NCI-H1694 treated with DMSO at 0.1 percent for 48 hours (cell line): ENCODE results near the gene SLMAP.

Source experiments
- DNase-seq: peaks from one replicate; lab custom pipeline; 2025; lab: John Stamatoyannopoulos, UW

Gene SLMAP

DNA sequence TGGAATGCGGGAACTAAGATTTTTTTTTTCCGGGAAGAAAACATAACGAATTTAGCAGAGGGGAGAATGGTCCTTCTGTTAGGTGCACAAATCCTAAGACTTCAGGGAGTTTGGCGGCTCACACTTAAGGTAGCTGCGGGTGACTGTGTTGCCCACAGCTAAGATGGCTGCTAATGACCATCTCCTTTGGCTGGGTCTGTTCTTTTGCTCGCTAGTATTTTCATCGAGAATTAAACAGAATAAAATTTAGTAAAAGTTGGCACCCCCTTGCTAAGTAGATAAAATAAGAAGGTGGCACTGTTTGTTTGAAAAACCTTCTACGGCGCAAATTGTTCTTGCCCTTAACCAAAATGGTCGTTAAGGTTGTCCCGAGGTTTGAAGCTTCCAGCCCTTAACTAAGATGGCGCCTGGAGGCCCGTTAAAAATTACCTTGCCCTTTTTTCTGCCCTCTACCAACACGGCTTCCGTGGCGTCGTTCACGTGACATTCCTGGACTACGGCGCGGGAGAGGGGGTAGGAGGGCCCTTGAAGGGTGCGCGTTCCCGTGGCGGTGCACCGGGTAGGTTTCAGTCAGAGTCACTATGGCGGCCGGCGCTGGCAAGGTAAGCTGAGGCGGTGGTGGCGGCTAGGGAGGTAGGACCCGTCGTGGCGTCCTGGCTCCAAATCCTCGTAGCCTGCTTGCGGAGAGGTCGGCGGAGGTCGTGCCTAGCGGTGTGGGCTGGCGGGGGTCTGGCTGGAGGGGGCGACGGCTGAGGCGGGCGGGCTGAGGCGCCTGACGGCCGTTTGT, at the start of gene SLMAP:
Gene SLMAP, plus strand, starts transcription at position 569 of the 787 bp plus-strand sequence. CDS start 1,343 bp downstream, outside the sequence.
- peak; percentile 76 for DNase-seq

GRCh38 chr3:57706462-57706861, 49.6 kb upstream of the SLMAP start:
- DNase-seq, result no peak

GRCh38 chr3:57709031-57709430, 47.1 kb upstream of the SLMAP start:
- no peak for DNase-seq

- no peak for DNase-seq
Observed at GRCh38 chr3:57709559-57709958, 46.5 kb upstream of the SLMAP start.

GRCh38 chr3:57715686-57716085, 40.4 kb upstream of the SLMAP start:
- no peak for DNase-seq

- DNase-seq, result no peak
Observed at GRCh38 chr3:57717205-57717868, 38.8 kb upstream of the SLMAP start.

DNA sequence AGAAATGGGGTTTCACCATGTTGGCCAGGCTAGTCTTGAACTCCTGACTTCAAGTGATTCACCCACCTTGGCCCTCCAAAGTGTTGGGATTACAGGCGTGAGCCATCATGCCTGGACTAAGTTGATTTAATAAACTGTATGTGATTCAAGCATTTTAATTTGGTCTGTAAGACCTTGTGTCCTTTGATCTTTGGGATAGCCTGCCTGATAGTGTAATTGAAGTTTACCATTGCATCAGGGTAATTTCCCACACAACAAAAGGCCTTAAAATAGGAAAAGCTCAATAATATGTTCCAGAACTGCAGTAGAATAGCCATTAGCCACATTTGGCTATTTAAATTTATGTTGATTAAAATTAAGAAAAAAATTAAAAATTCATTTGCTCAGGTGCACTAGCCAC, 38.0 kb upstream of the SLMAP start:
- no peak for DNase-seq

GRCh38 chr3:57726397-57726796, 29.7 kb upstream of the SLMAP start:
- no peak for DNase-seq

DNA sequence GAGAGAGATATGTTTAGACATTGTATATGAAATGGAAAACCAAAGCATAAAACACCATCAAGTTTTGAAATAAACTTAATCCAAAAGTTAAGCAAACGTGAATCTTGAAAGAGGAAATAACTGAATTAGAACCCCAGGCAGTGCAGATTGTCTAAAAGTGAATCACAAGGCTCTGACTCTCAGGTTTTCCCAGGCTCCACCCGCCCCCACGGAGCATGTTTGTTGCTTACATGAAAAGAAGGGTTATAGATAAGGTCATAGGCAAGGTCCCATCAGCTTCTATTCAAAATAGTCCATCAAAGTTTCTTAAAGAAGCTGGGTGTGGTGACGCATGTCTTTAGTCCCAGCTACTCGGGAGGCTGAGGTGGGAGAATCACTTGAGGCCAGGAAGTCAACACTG, 29.0 kb upstream of the SLMAP start:
- no peak for DNase-seq

GRCh38 chr3:57729334-57730045, 26.6 kb upstream of the SLMAP start:
- DNase-seq, result no peak

DNA sequence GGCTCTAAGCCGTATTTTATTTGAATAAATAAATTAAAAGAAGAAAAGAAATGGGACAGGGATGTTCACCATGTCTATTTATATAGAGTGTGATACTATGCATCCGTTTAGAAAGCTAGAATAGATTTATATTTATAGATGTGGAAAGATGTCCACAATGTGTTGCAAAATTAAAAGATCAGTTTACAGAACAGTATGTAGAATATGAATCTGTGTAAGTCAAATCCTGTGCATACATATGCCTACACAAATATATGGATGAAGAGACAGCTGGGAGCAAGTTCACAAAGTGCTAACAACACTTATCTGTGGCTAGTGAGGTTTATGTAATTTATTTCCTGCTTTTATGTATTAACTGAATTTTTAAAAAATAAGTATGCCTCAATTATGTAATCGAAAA, 25.4 kb upstream of the SLMAP start:
- DNase-seq, result no peak

GRCh38 chr3:57731311-57731710, 24.8 kb upstream of the SLMAP start:
- DNase-seq, result no peak

- no peak for DNase-seq
Observed at GRCh38 chr3:57733790-57734189, 22.3 kb upstream of the SLMAP start.

GRCh38 chr3:57735405-57735804, 20.7 kb upstream of the SLMAP start:
- DNase-seq, result no peak

DNA sequence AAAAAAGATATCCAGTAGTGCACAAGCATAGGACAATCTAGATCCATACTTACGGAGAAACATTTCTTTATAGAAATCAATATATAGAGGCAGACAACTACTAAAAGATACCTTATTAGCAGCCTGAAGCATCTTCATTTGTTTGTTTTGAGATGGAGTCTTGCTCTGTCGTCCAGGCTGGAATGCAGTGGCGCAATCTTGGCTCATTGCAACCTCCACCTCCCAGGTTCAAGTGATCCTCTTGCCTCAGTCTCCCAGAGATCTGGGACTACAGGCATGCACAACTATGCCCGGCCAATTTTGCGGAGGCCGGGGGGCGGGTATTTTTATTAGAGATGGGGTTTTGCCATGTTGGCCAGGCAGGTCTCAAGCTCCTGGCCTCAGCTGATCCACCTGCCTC, 18.3 kb upstream of the SLMAP start:
- DNase-seq, result no peak

DNA sequence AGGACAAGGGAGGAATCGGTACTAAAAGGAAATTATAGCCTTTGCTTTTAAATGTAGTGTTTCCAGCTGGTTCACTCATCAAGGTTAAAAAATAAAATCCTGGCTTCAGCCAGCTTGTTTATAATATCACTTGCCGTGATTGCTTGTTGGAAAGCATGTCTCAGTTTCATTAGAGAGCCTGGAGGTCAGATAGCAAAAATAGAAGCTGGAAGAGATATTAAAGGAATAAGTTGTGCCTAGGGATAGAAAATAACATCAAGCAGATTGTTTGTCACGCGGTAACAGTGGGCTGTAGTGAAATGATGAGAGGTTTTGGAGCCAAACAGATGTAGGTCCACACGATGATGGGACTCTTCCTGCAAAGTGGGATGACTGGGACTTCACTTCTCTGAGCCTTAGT, 17.7 kb upstream of the SLMAP start:
- DNase-seq, result no peak

- peak; percentile 0 for DNase-seq
Observed at GRCh38 chr3:57740027-57740426, 16.1 kb upstream of the SLMAP start.

DNA sequence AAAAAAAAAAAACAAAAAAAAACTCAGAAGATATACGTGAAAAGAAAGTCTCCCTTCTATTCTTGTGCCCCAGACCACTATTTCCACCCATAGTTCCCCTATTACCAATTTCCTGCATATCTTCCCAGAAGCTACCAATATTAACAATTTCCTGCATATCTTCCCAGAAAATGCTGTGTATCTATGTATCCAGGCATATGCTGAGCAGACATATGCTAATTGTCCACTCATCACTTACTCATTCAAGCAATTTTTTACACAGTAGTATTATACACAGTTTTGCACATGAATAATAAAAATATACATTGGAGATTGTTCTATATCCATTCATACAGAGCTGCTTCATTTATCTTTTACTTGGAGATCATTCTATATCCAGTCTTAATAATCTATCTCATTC, 12.6 kb upstream of the SLMAP start:
- no peak for DNase-seq

GRCh38 chr3:57745101-57745500, 11.0 kb upstream of the SLMAP start:
- DNase-seq, result no peak

DNA sequence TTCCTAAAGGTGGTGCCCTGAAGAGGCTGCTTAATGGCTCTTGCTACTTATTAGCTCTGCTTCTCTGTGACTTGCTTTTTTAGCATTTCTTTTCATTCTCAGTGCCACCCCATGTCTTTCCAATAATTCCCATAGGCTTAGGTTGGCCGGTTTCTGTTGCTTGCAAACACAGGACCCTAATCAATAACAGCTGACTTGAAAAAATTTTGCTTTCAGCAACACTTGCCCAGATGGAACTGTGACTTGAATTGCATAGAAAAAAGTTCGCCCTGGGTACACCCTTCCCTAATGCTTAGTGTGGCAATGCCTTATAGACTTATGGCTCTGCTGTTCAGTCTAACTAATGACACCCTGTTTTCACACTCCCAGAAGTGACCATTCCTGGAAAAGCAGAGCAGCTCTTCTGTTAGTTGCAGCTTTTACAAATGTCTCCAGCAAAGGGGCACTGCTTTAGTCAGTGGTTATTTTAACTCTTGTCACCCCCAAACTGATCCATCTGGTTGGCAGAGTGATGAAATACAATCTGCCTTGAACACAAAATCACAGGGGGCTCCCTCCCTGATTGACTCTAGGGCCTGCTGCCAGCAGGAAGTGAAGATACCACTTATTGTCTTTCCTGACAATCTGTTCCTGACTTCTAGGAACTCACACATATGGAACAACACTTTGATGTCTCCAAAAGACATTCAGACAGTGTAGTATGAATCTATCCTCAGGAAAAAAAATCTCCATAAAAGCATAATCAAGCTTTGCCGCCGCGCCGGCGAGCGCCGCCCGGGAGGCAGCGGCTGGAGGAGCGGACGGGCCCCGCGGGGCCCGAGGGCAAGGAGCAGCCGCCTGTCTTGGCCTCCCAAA, 9.7 kb upstream of the SLMAP start:
- DNase-seq, result no peak

- DNase-seq, result no peak
Observed at GRCh38 chr3:57749542-57749941, 6.6 kb upstream of the SLMAP start.

DNA sequence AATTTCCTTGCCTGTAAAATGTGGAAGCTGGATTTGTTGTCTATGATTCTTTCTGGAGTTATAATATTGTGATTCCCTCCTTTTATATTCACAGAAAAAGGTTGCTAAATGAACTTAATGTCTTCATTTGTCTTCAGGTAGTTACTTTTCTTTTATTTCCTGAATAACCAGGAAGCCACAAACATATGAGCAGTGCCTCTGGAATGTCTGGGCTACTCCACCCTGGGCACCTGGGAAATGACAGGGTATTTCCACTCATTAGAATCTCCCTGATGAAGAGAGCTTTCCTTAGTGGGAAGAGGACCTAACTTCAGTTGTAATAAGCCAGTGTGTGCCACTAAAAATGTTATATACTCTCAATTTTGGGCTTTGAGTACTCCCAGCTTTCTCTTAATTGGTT, 3.8 kb upstream of the SLMAP start:
- no peak for DNase-seq
